ENCODE results near the gene POLA1. TPM values are rescaled to one million over a fixed set of nuclear protein-coding genes. Genes with fewer than 3 reads are reported as not detected.

POLA1 gene
- polyA plus RNA-seq, 1 donor: 10.4 TPM

- DNase-seq: no peak
- Histone ChIP-seq H3K27ac (ENCODE audit: low read length) (no peak overlapping the region), H3K36me3 (ENCODE audit: control insufficient read depth, insufficient read depth, low read length) (no peaks in the 10 kb centered on the region), H3K27me3 (ENCODE audit: control insufficient read depth, insufficient read depth, low read length) (no peaks in the 10 kb centered on the region), H3K4me3 (ENCODE audit: low read length) (no peak overlapping the region), H3K4me1 (ENCODE audit: control insufficient read depth, insufficient read depth, low read length) (peaks cover 3% of the 10 kb centered on the region), H3K9me3 (ENCODE audit: control insufficient read depth, low read depth, low read length) (no peaks in the 10 kb centered on the region)
- WGBS (ENCODE audit: insufficient coverage, low lambda C conversion rate): no CpG with 5 or more reads among the region's 3 CpGs
Measured at GRCh38 chrX:24918715-24919114, 225.0 kb downstream of the POLA1 start.

GRCh38 chrX:24920769-24921168 lies 227.1 kb downstream of the POLA1 start:
- no peak for DNase-seq
- Histone ChIP-seq H3K9me3 (ENCODE audit: control insufficient read depth, low read depth, low read length) (no peaks in the 10 kb centered on the region), H3K27ac (ENCODE audit: low read length) (no peak overlapping the region), H3K27me3 (ENCODE audit: control insufficient read depth, insufficient read depth, low read length) (no peaks in the 10 kb centered on the region), H3K4me3 (ENCODE audit: low read length) (no peak overlapping the region), H3K4me1 (ENCODE audit: control insufficient read depth, insufficient read depth, low read length) (peaks cover 3% of the 10 kb centered on the region), H3K36me3 (ENCODE audit: control insufficient read depth, insufficient read depth, low read length) (no peaks in the 10 kb centered on the region)
- WGBS (ENCODE audit: insufficient coverage, low lambda C conversion rate): no CpG with 5 or more reads among the region's 3 CpGs

GRCh38 chrX:24925430-24925829 lies 231.7 kb downstream of the POLA1 start:
- Histone ChIP-seq H3K27ac (ENCODE audit: low read length) (no peak overlapping the region), H3K27me3 (ENCODE audit: control insufficient read depth, insufficient read depth, low read length) (no peaks in the 10 kb centered on the region), H3K4me1 (ENCODE audit: control insufficient read depth, insufficient read depth, low read length) (no peaks in the 10 kb centered on the region), H3K9me3 (ENCODE audit: control insufficient read depth, low read depth, low read length) (no peaks in the 10 kb centered on the region), H3K36me3 (ENCODE audit: control insufficient read depth, insufficient read depth, low read length) (no peaks in the 10 kb centered on the region), H3K4me3 (ENCODE audit: low read length) (no peak overlapping the region)
- no CpG with 5 or more reads among the region's 2 CpGs for WGBS (ENCODE audit: insufficient coverage, low lambda C conversion rate)
- DNase-seq: no peak

- DNase-seq: no peak
- no CpG with 5 or more reads among the region's 5 CpGs for WGBS (ENCODE audit: insufficient coverage, low lambda C conversion rate)
- no peak overlapping the region for H3K27ac ChIP-seq (ENCODE audit: low read length)
Measured at GRCh38 chrX:24927372-24927771, 233.7 kb downstream of the POLA1 start.

GRCh38 chrX:24928114-24928513 lies 234.4 kb downstream of the POLA1 start:
- no peaks in the 10 kb centered on the region for H3K36me3 ChIP-seq (ENCODE audit: control insufficient read depth, insufficient read depth, low read length)
- H3K27ac ChIP-seq (ENCODE audit: low read length): no peak overlapping the region
- no peaks in the 10 kb centered on the region for H3K4me1 ChIP-seq (ENCODE audit: control insufficient read depth, insufficient read depth, low read length)
- H3K27me3 ChIP-seq (ENCODE audit: control insufficient read depth, insufficient read depth, low read length): no peaks in the 10 kb centered on the region
- no peak for DNase-seq
- H3K4me3 ChIP-seq (ENCODE audit: low read length): no peak overlapping the region
- no CpG with 5 or more reads among the region's 6 CpGs for WGBS (ENCODE audit: insufficient coverage, low lambda C conversion rate)
- no peaks in the 10 kb centered on the region for H3K9me3 ChIP-seq (ENCODE audit: control insufficient read depth, low read depth, low read length)

More at GRCh38 chrX:24927372-24927771, 233.7 kb downstream of the POLA1 start:
- Histone ChIP-seq H3K4me1 (ENCODE audit: control insufficient read depth, insufficient read depth, low read length) (no peaks in the 10 kb centered on the region), H3K9me3 (ENCODE audit: control insufficient read depth, low read depth, low read length) (no peaks in the 10 kb centered on the region), H3K36me3 (ENCODE audit: control insufficient read depth, insufficient read depth, low read length) (no peaks in the 10 kb centered on the region), H3K4me3 (ENCODE audit: low read length) (no peak overlapping the region), H3K27me3 (ENCODE audit: control insufficient read depth, insufficient read depth, low read length) (no peaks in the 10 kb centered on the region)

GRCh38 chrX:24934279-24934678 lies 240.6 kb downstream of the POLA1 start:
- no peak for DNase-seq
- no peak overlapping the region for H3K4me3 ChIP-seq (ENCODE audit: low read length)
- H3K27ac ChIP-seq (ENCODE audit: low read length): no peak overlapping the region
- no peaks in the 10 kb centered on the region for H3K27me3 ChIP-seq (ENCODE audit: control insufficient read depth, insufficient read depth, low read length)
- no peaks in the 10 kb centered on the region for H3K36me3 ChIP-seq (ENCODE audit: control insufficient read depth, insufficient read depth, low read length)
- no peaks in the 10 kb centered on the region for H3K9me3 ChIP-seq (ENCODE audit: control insufficient read depth, low read depth, low read length)
- H3K4me1 ChIP-seq (ENCODE audit: control insufficient read depth, insufficient read depth, low read length): no peaks in the 10 kb centered on the region

- Histone ChIP-seq H3K4me1 (ENCODE audit: control insufficient read depth, insufficient read depth, low read length) (no peaks in the 10 kb centered on the region), H3K27ac (ENCODE audit: low read length) (no peak overlapping the region), H3K27me3 (ENCODE audit: control insufficient read depth, insufficient read depth, low read length) (no peaks in the 10 kb centered on the region), H3K4me3 (ENCODE audit: low read length) (no peak overlapping the region), H3K36me3 (ENCODE audit: control insufficient read depth, insufficient read depth, low read length) (no peaks in the 10 kb centered on the region), H3K9me3 (ENCODE audit: control insufficient read depth, low read depth, low read length) (no peaks in the 10 kb centered on the region)
- WGBS (ENCODE audit: insufficient coverage, low lambda C conversion rate): no CpG with 5 or more reads among the region's 4 CpGs
- no peak for DNase-seq
Measured at GRCh38 chrX:24945009-24945408, 251.3 kb downstream of the POLA1 start.

- Histone ChIP-seq H3K4me3 (ENCODE audit: low read length) (no peak overlapping the region), H3K27ac (ENCODE audit: low read length) (no peak overlapping the region), H3K9me3 (ENCODE audit: control insufficient read depth, low read depth, low read length) (no peaks in the 10 kb centered on the region), H3K4me1 (ENCODE audit: control insufficient read depth, insufficient read depth, low read length) (no peaks in the 10 kb centered on the region), H3K27me3 (ENCODE audit: control insufficient read depth, insufficient read depth, low read length) (no peaks in the 10 kb centered on the region), H3K36me3 (ENCODE audit: control insufficient read depth, insufficient read depth, low read length) (no peaks in the 10 kb centered on the region)
- no peak for DNase-seq
Measured at GRCh38 chrX:24946369-24946768, 252.7 kb downstream of the POLA1 start.

- no peaks in the 10 kb centered on the region for H3K9me3 ChIP-seq (ENCODE audit: control insufficient read depth, low read depth, low read length)
- no peaks in the 10 kb centered on the region for H3K4me1 ChIP-seq (ENCODE audit: control insufficient read depth, insufficient read depth, low read length)
- no CpG with 5 or more reads among the region's 2 CpGs for WGBS (ENCODE audit: insufficient coverage, low lambda C conversion rate)
- H3K36me3 ChIP-seq (ENCODE audit: control insufficient read depth, insufficient read depth, low read length): no peaks in the 10 kb centered on the region
- no peaks in the 10 kb centered on the region for H3K27me3 ChIP-seq (ENCODE audit: control insufficient read depth, insufficient read depth, low read length)
- no peak overlapping the region for H3K4me3 ChIP-seq (ENCODE audit: low read length)
- H3K27ac ChIP-seq (ENCODE audit: low read length): no peak overlapping the region
- peak in 1 of 2 donors; percentile 28 for DNase-seq
Measured at GRCh38 chrX:24954732-24955131, 261.0 kb downstream of the POLA1 start.

- no CpG with 5 or more reads among the region's 2 CpGs for WGBS (ENCODE audit: insufficient coverage, low lambda C conversion rate)
- no peak for DNase-seq
- no peaks in the 10 kb centered on the region for H3K4me1 ChIP-seq (ENCODE audit: control insufficient read depth, insufficient read depth, low read length)
- H3K27ac ChIP-seq (ENCODE audit: low read length): no peak overlapping the region
- H3K36me3 ChIP-seq (ENCODE audit: control insufficient read depth, insufficient read depth, low read length): no peaks in the 10 kb centered on the region
- no peak overlapping the region for H3K4me3 ChIP-seq (ENCODE audit: low read length)
- no peaks in the 10 kb centered on the region for H3K27me3 ChIP-seq (ENCODE audit: control insufficient read depth, insufficient read depth, low read length)
- H3K9me3 ChIP-seq (ENCODE audit: control insufficient read depth, low read depth, low read length): no peaks in the 10 kb centered on the region
Measured at GRCh38 chrX:24955372-24955930, 261.7 kb downstream of the POLA1 start.

- H3K27ac ChIP-seq (ENCODE audit: low read length): no peak overlapping the region
- no peak overlapping the region for H3K4me3 ChIP-seq (ENCODE audit: low read length)
- no peaks in the 10 kb centered on the region for H3K4me1 ChIP-seq (ENCODE audit: control insufficient read depth, insufficient read depth, low read length)
- H3K36me3 ChIP-seq (ENCODE audit: control insufficient read depth, insufficient read depth, low read length): no peaks in the 10 kb centered on the region
- no peaks in the 10 kb centered on the region for H3K27me3 ChIP-seq (ENCODE audit: control insufficient read depth, insufficient read depth, low read length)
- H3K9me3 ChIP-seq (ENCODE audit: control insufficient read depth, low read depth, low read length): no peaks in the 10 kb centered on the region
- no peak for DNase-seq
Measured at GRCh38 chrX:24956828-24957227, 263.1 kb downstream of the POLA1 start.
